HEK293 (cell line): ENCODE measurements around the gene TUBE1.

Source experiments
- CTCF ChIA-PET: fragments of 350-600 bp; formaldehyde crosslinking; extraction: SDS; loops from one replicate; lab custom pipeline; 2021; ENCODE audit warnings: antibody characterized with exemption; lab: Yijun Ruan, JAX
- POLR2A ChIA-PET: fragments of 300-600 bp; formaldehyde crosslinking; extraction: SDS; loops from one replicate; lab custom pipeline; 2020; ENCODE audit warnings: antibody characterized with exemption, inconsistent platforms; lab: Yijun Ruan, JAX
- H3K27ac ChIP-seq: fragments of 200-500 bp; sonication (Bioruptor generic); 2 replicates; pipeline ENCODE4 v1.5.1; 2014; ENCODE audit warnings: low read depth, low read length, control low read depth, inconsistent platforms; ENCODE audit errors: extremely low read depth
- H3K36me3 ChIP-seq, 2 experiments: fragments of 200-500 bp in 1 of 2; sonication (Bioruptor generic) in 1 of 2; 1 replicate in 1 of 2; 2 replicates in 1 of 2; pipeline ENCODE4 v1.5.1; 2014 to 2017; ENCODE audit warnings: inconsistent platforms in 2 of 2, low read length in 2 of 2; ENCODE audit not compliant: control insufficient read depth in 2 of 2, insufficient read depth in 1 of 2
- H3K4me1 ChIP-seq: fragments of 200-500 bp; sonication (Bioruptor generic); 2 replicates; pipeline ENCODE4 v1.5.1; 2014; ENCODE audit warnings: mild to moderate bottlenecking, low read length, inconsistent platforms; ENCODE audit not compliant: control insufficient read depth, insufficient read depth
- H3K4me3 ChIP-seq: 2 replicates; pipeline ENCODE4 v1.5.1; 2011; ENCODE audit warnings: low read depth, mild to moderate bottlenecking, control low read depth, low read length, moderate library complexity
- H3K9me3 ChIP-seq: fragments of 200-500 bp; sonication (Bioruptor generic); 2 replicates; pipeline ENCODE4 v1.5.1; 2014; ENCODE audit warnings: low read depth, low read length, inconsistent platforms; ENCODE audit not compliant: control insufficient read depth, insufficient read depth
- INSM2 ChIP-seq: fragments of 450-650 bp; formaldehyde crosslinking; IDR thresholded peaks from 2 replicates; pipeline ENCODE4 v1.5.1; 2016; ENCODE audit warnings: missing biosample characterization, missing genetic modification characterization
- OVOL3 ChIP-seq: fragments of 450-650 bp; formaldehyde crosslinking; IDR thresholded peaks from 2 replicates; pipeline ENCODE4 v1.5.1; 2016; ENCODE audit warnings: missing biosample characterization, missing genetic modification characterization
- PRDM1 ChIP-seq: fragments of 450-650 bp; formaldehyde crosslinking; IDR thresholded peaks from 2 replicates; pipeline ENCODE4; 2016; ENCODE audit warnings: missing biosample characterization, missing genetic modification characterization
- PRDM6 ChIP-seq: fragments of 450-650 bp; formaldehyde crosslinking; IDR thresholded peaks from 2 replicates; pipeline ENCODE4 v1.5.1; 2017; ENCODE audit warnings: missing biosample characterization, missing genetic modification characterization
- SCRT2 ChIP-seq: fragments of 450-650 bp; formaldehyde crosslinking; IDR thresholded peaks from 2 replicates; pipeline ENCODE4 v1.5.1; 2016; ENCODE audit warnings: missing biosample characterization, missing genetic modification characterization
- YY1 ChIP-seq: fragments of 450-650 bp; formaldehyde crosslinking; IDR thresholded peaks from 2 replicates; pipeline ENCODE4 v1.5.1; 2018; ENCODE audit warnings: missing biosample characterization, missing genetic modification characterization
- ZBTB44 ChIP-seq: fragments of 450-650 bp; IDR thresholded peaks from 2 replicates; pipeline ENCODE4 v1.5.1; 2018; ENCODE audit warnings: missing biosample characterization, mild to moderate bottlenecking, missing genetic modification characterization
- ZIC2 ChIP-seq: fragments of 450-650 bp; formaldehyde crosslinking; IDR thresholded peaks from 2 replicates; pipeline ENCODE4 v1.5.1; 2016; ENCODE audit warnings: missing biosample characterization, missing genetic modification characterization
- ZNF16 ChIP-seq: fragments of 450-650 bp; formaldehyde crosslinking; IDR thresholded peaks from 2 replicates; pipeline ENCODE4 v1.5.1; 2016; ENCODE audit warnings: low read depth, missing biosample characterization, missing genetic modification characterization
- ZNF23 ChIP-seq: fragments of 450-650 bp; formaldehyde crosslinking; IDR thresholded peaks from 2 replicates; pipeline ENCODE4 v1.5.1; 2016; ENCODE audit warnings: missing biosample characterization, missing genetic modification characterization, borderline replicate concordance
- ZNF416 ChIP-seq: fragments of 450-650 bp; formaldehyde crosslinking; IDR thresholded peaks from 2 replicates; pipeline ENCODE4 v1.5.1; 2016; ENCODE audit warnings: missing biosample characterization, missing genetic modification characterization
- ZNF433 ChIP-seq: fragments of 450-650 bp; formaldehyde crosslinking; IDR thresholded peaks from 2 replicates; pipeline ENCODE4 v1.5.1; 2016; ENCODE audit warnings: missing biosample characterization, missing genetic modification characterization, low read depth
- ZNF501 ChIP-seq: fragments of 450-650 bp; formaldehyde crosslinking; IDR thresholded peaks from 2 replicates; pipeline ENCODE4 v1.5.1; 2016; ENCODE audit warnings: missing biosample characterization, missing genetic modification characterization
- ZNF518A ChIP-seq: fragments of 450-650 bp; formaldehyde crosslinking; conservative IDR thresholded peaks from 2 replicates; pipeline ENCODE4 v1.5.1; 2016; ENCODE audit warnings: low read depth, missing biosample characterization, missing genetic modification characterization
- ZNF658 ChIP-seq: fragments of 450-650 bp; formaldehyde crosslinking; IDR thresholded peaks from 2 replicates; pipeline ENCODE4; 2016; ENCODE audit warnings: missing biosample characterization, missing genetic modification characterization
- ZNF692 ChIP-seq: fragments of 450-650 bp; formaldehyde crosslinking; IDR thresholded peaks from 2 replicates; pipeline ENCODE4 v1.5.1; 2016; ENCODE audit warnings: missing biosample characterization, missing genetic modification characterization
- ZNF776 ChIP-seq: fragments of 450-650 bp; formaldehyde crosslinking; IDR thresholded peaks from 2 replicates; pipeline ENCODE4 v1.5.0; 2017; ENCODE audit warnings: missing biosample characterization, missing genetic modification characterization, borderline replicate concordance
- ZNF843 ChIP-seq: fragments of 450-650 bp; formaldehyde crosslinking; IDR thresholded peaks from 2 replicates; pipeline ENCODE4 v1.5.1; 2016; ENCODE audit warnings: missing biosample characterization, missing genetic modification characterization

Gene TUBE1

GRCh38 chr6:112031960-112032359 lies 55.3 kb downstream of the TUBE1 start:
- CTCF ChIA-PET: interaction anchor here (0.9 to 3.3 kb wide), 5 partner anchors 10 to 481 kb away, joined by 3 to 19 read pairs (median 9); no protein-coding TSS in a partner anchor
- POLR2A ChIA-PET: interaction anchor here (0.8 kb wide), 1 partner anchor 1427 kb away, joined by 4 read pairs; no protein-coding TSS in a partner anchor
- no peak for TF ChIP-seq OVOL3 (tag by site-specific recombination)
- no peak for TF ChIP-seq ZIC2 (tag by site-specific recombination)
- TF ChIP-seq ZNF843 (tag by site-specific recombination): no peak
- TF ChIP-seq ZBTB44 (tag by site-specific recombination): no peak
- no peak for TF ChIP-seq ZNF518A (tag by site-specific recombination)
- no peak for TF ChIP-seq INSM2 (tag by site-specific recombination)
- TF ChIP-seq YY1 (tag by site-specific recombination): no peak
- no peak for TF ChIP-seq ZNF692
- no peak for TF ChIP-seq ZNF416
- TF ChIP-seq, all 188 proteins: peak for 0
- no peak overlapping the region for H3K4me3 ChIP-seq
- H3K36me3 ChIP-seq: no peaks in the 10 kb centered on the region
- no peaks in the 10 kb centered on the region for H3K9me3 ChIP-seq
- H3K4me1 ChIP-seq: no peaks in the 10 kb centered on the region
- H3K27ac ChIP-seq: no peak overlapping the region

- ChIA-PET CTCF (interaction anchor here (0.6 to 3.3 kb wide), 6 partner anchors 33 to 696 kb away, joined by 3 to 19 read pairs (median 3); no protein-coding TSS in a partner anchor), POLR2A (no interaction called here)
- no peak for TF ChIP-seq ZNF16 (tag by site-specific recombination)
- TF ChIP-seq ZIC2 (tag by site-specific recombination): no peak
- no peak for TF ChIP-seq ZNF776 (tag by site-specific recombination)
- TF ChIP-seq ZNF23 (tag by site-specific recombination): no peak
- no peak for TF ChIP-seq ZNF433 (tag by site-specific recombination)
- TF ChIP-seq PRDM1: 0 out of 2 replicates have a peak, but pooled peaks have one; percentile 19
- TF ChIP-seq SCRT2 (tag by site-specific recombination): no peak
- no peak for TF ChIP-seq ZNF658 (tag by site-specific recombination)
- TF ChIP-seq ZNF416: no peak
- TF ChIP-seq PRDM6 (tag by site-specific recombination): peak; percentile 22; the same call in 1 of the 2 replicates
- TF ChIP-seq ZNF501 (tag by site-specific recombination): no peak
- H3K9me3 ChIP-seq: no peaks in the 10 kb centered on the region
- no peaks in the 10 kb centered on the region for H3K36me3 ChIP-seq
- H3K4me3 ChIP-seq: no peak overlapping the region
- no peak overlapping the region for H3K27ac ChIP-seq
- no peaks in the 10 kb centered on the region for H3K4me1 ChIP-seq
These were observed 56.2 kb downstream of the TUBE1 start for GRCh38 chr6:112030961-112031660.
